Endothelial cell of umbilical vein (primary cell): Measurements from ENCODE around the gene POLE. TPM values are rescaled to one million over a fixed set of nuclear protein-coding genes. Genes with fewer than 3 reads are reported as not detected.
A peak's percentile ranks its signal among the peaks of the same experiment; 100 is the strongest.

Source experiments
- BruUV-seq: library from RNA; stranded (reverse); fragments of 400-500 nt; replicated peaks from 2 replicates; lab custom pipeline; 2021; lab: Mats Ljungman, UMichigan
- CTCF ChIA-PET: fragments of 300-600, 350-600 bp; sonication (Branson Sonifier 250); formaldehyde crosslinking; loops from one replicate; lab custom pipeline; 2021; ENCODE audit warnings: antibody characterized with exemption, inconsistent platforms; lab: Charles Lee
- POLR2A ChIA-PET: fragments of 300-600, 350-600 bp; sonication (Branson Sonifier 250); formaldehyde crosslinking; loops from one replicate; lab custom pipeline; 2021; ENCODE audit warnings: antibody characterized with exemption, inconsistent platforms; lab: Charles Lee
- DNase-seq: peaks from one replicate; pipeline ENCODE4 v3.0.0-alpha.2; 2011; ENCODE audit warnings: low read depth, low spot score
- FAIRE-seq: peaks from 2 replicates; lab custom pipeline; 2011; peaks lifted over from hg19 to GRCh38; lab: Jason Lieb, UNC
- H2AFZ ChIP-seq: 2 replicates; pipeline ENCODE4 v1.6.0; 2012; ENCODE audit warnings: low read depth, low read length, control low read depth, inconsistent platforms
- H3K27ac ChIP-seq: 2 replicates; pipeline ENCODE4 v1.5.1; 2011; ENCODE audit warnings: low read depth, mild to moderate bottlenecking, control low read depth, low read length, moderate library complexity; ENCODE audit not compliant: insufficient read depth
- H3K27me3 ChIP-seq, 2 experiments: 2 replicates each; pipeline versions ENCODE4 v1.6.0 to v1.6.1; 2011; ENCODE audit warnings: low read length in 2 of 2, mixed read lengths in 1 of 2; ENCODE audit not compliant: control insufficient read depth in 2 of 2, insufficient read depth in 2 of 2
- H3K36me3 ChIP-seq, 2 experiments: 2 replicates in 1 of 2; 3 replicates in 1 of 2; pipeline ENCODE4 v1.5.1; 2011; ENCODE audit warnings: low read length in 2 of 2, mild to moderate bottlenecking in 1 of 2, moderate library complexity in 1 of 2; ENCODE audit not compliant: control insufficient read depth in 2 of 2, insufficient read depth in 2 of 2; ENCODE audit errors: extremely low read depth in 1 of 2
- H3K4me1 ChIP-seq: 3 replicates; pipeline ENCODE4 v1.5.1; 2011; ENCODE audit warnings: mild to moderate bottlenecking, low read length; ENCODE audit not compliant: control insufficient read depth, insufficient read depth; ENCODE audit errors: extremely low read depth
- H3K4me2 ChIP-seq: 2 replicates; pipeline ENCODE4 v1.6.1; 2011; ENCODE audit warnings: low read length, control low read depth, mixed read lengths; ENCODE audit not compliant: insufficient read depth
- H3K4me3 ChIP-seq, 3 experiments: fragments of 200-600 bp in 1 of 3; sonication (generic), shearing (Covaris generic) in 1 of 3; replicated peaks in 1 of 3; 2 replicates each; pipeline ENCODE4 v1.5.1; 2011 to 2016; ENCODE audit warnings: control low read depth in 3 of 3, low read length in 3 of 3, mild to moderate bottlenecking in 2 of 3, inconsistent platforms in 1 of 3, low read depth in 1 of 3, moderate library complexity in 1 of 3; ENCODE audit not compliant: insufficient read depth in 1 of 3
- H3K79me2 ChIP-seq: 2 replicates; pipeline ENCODE4 v1.6.0; 2012; ENCODE audit warnings: low read length, inconsistent platforms; ENCODE audit not compliant: control insufficient read depth, insufficient read depth
- H3K9ac ChIP-seq: replicated peaks from 2 replicates; pipeline ENCODE3; 2011; ENCODE audit warnings: low read length, control low read depth; ENCODE audit not compliant: insufficient read depth; ENCODE audit errors: extremely low read depth
- H3K9me1 ChIP-seq: replicated peaks from 3 replicates; pipeline ENCODE4 v1.6.0; 2011; ENCODE audit warnings: mild to moderate bottlenecking, low read length; ENCODE audit not compliant: control insufficient read depth, insufficient read depth; ENCODE audit errors: extremely low read depth
- H3K9me3 ChIP-seq: replicated peaks from 2 replicates; pipeline ENCODE4 v1.5.1; 2012; ENCODE audit warnings: low read length, inconsistent platforms; ENCODE audit not compliant: control insufficient read depth, insufficient read depth
- H4K20me1 ChIP-seq: replicated peaks from 2 replicates; pipeline ENCODE3; 2011; ENCODE audit warnings: mild to moderate bottlenecking, low read length; ENCODE audit not compliant: control insufficient read depth, insufficient read depth; ENCODE audit errors: extremely low read depth
- EZH2 ChIP-seq: IDR thresholded peaks from 2 replicates; pipeline ENCODE4 v1.6.1; 2012; ENCODE audit warnings: borderline replicate concordance, low read depth, mild to moderate bottlenecking, moderate library complexity, low read length, inconsistent platforms; ENCODE audit not compliant: severe bottlenecking
- FOS ChIP-seq: IDR thresholded peaks from 2 replicates; pipeline ENCODE4 v1.6.1; 2011; ENCODE audit warnings: mild to moderate bottlenecking, low read length, moderate library complexity, borderline replicate concordance; ENCODE audit not compliant: insufficient read depth
- GATA2 ChIP-seq: IDR thresholded peaks from 2 replicates; pipeline ENCODE4 v1.7.0; 2011; ENCODE audit warnings: low read depth, mild to moderate bottlenecking, moderate library complexity, mixed read lengths, low read length; ENCODE audit not compliant: insufficient read length, insufficient read depth
- JUN ChIP-seq: IDR thresholded peaks from 2 replicates; pipeline ENCODE4 v1.6.1; 2011; ENCODE audit warnings: borderline replicate concordance, low read depth; ENCODE audit not compliant: insufficient read length, insufficient read depth
- MYC ChIP-seq: IDR thresholded peaks from one replicate; pipeline ENCODE4 v1.6.1; 2011; ENCODE audit warnings: mild to moderate bottlenecking, low read depth, low read length
- POLR2A ChIP-seq: IDR thresholded peaks from 2 replicates; pipeline ENCODE4 v1.6.1; 2012; ENCODE audit warnings: low read depth, mild to moderate bottlenecking, control low read depth, low read length
- POLR2AphosphoS5 ChIP-seq: IDR thresholded peaks from 2 replicates; pipeline ENCODE4 v1.6.1; 2012; ENCODE audit warnings: low read depth, mild to moderate bottlenecking, control low read depth, low read length, moderate library complexity; ENCODE audit not compliant: insufficient read depth
- dilution Hi-C: fragments of 300-500 bp; cut with MboI; formaldehyde crosslinking; loops from one replicate; pipeline ENCODE4 v1.15.0; 2019; ENCODE audit warnings: low sequenced_read_pairs; ENCODE audit not compliant: extremely low pct_ligation_motif_present
- intact Hi-C: fragments of 100-400 bp; cut with micrococcal nuclease; formaldehyde crosslinking; loops from one replicate; pipeline ENCODE4 v1.10.0; 2022
- polyA plus RNA-seq, 4 experiments: library from polyadenylated mRNA; depleted of rRNA in 3 of 4; stranded (reverse) in 3 of 4; unstranded in 1 of 4; fragments of >200 nt; gene quantifications; 2 replicates each; pipeline versions ENCODE4 v1.2.1 to v1.2.3, GENCODE V29; 2011 to 2012; ENCODE audit warnings: missing spikeins in 1 of 4
- total RNA-seq: library from RNA; stranded (reverse); gene quantifications from 2 replicates; pipeline ENCODE4 v1.2.3, GENCODE V29; 2021
- TF ChIP-seq, protein P1 (sequence below), 2 donors: IDR thresholded peaks; 1 replicate in 1 of 2; 2 replicates in 1 of 2; pipeline ENCODE4 v1.5.1; 2011; ENCODE audit warnings: low read length in 2 of 2, mild to moderate bottlenecking in 2 of 2, moderate library complexity in 2 of 2, control low read depth in 1 of 2, inconsistent platforms in 1 of 2, low read depth in 1 of 2; ENCODE audit not compliant: insufficient read depth in 1 of 2; ENCODE audit errors: extremely low read depth in 1 of 2
- TF ChIP-seq, protein P2 (sequence below): IDR thresholded peaks from 2 replicates; pipeline ENCODE4 v1.6.1; 2011; ENCODE audit not compliant: insufficient read depth, insufficient read length

POLE gene
- total and polyA plus RNA-seq, 2 donors (not counting 3 experiments of a cell fraction or from before 2014, with no cell fraction given): 22.9 to 82.7 TPM

DNA sequence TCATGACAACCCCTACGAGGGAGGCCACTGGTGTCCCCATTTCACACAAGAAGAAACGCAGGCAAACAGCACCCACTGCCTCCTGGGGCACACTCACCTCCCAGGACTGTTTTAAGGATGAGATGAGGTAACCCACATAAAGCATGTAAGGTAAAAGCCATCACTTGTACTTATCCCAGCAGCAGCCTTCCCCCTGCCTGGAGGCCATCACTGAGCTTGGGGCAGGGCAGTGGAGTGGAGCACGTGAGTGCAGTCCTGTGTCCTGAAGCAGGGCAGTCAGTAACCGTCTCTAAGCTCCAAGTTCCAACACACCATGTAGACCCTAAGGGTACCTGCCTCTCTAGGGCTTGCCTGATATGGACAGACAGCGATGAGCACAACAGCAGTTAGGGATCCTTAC lies 1.7 kb downstream of the POLE start:
- intact Hi-C loops (no loop called here), dilution Hi-C loops (no loop called here)
- POLR2A ChIA-PET: no interaction called here

More for the DNA sequence above, 1.7 kb downstream of the POLE start:
- Histone ChIP-seq H3K9ac (no peak overlapping the region), H3K9me1 (no peaks in the 10 kb centered on the region), H3K27ac (no peak overlapping the region), H3K79me2 (peaks cover 42% of the 10 kb centered on the region), H2AFZ (no peak overlapping the region), H3K4me3 (no peak overlapping the region), H3K4me2 (no peak overlapping the region), H4K20me1 (no peaks in the 10 kb centered on the region), H3K27me3 (no peaks in the 10 kb centered on the region), H3K9me3 (no peaks in the 10 kb centered on the region), H3K36me3 (no peaks in the 10 kb centered on the region), H3K4me1 (no peaks in the 10 kb centered on the region)
- FAIRE-seq (no peak), DNase-seq (no peak)
- BruUV-seq: TSS peak; percentile 42
- TF ChIP-seq GATA2 (no peak), JUN (no peak), MYC (no peak), FOS (no peak), POLR2A (no peak), POLR2AphosphoS5 (no peak), EZH2 (no peak)
- TF ChIP-seq, protein P1, sequence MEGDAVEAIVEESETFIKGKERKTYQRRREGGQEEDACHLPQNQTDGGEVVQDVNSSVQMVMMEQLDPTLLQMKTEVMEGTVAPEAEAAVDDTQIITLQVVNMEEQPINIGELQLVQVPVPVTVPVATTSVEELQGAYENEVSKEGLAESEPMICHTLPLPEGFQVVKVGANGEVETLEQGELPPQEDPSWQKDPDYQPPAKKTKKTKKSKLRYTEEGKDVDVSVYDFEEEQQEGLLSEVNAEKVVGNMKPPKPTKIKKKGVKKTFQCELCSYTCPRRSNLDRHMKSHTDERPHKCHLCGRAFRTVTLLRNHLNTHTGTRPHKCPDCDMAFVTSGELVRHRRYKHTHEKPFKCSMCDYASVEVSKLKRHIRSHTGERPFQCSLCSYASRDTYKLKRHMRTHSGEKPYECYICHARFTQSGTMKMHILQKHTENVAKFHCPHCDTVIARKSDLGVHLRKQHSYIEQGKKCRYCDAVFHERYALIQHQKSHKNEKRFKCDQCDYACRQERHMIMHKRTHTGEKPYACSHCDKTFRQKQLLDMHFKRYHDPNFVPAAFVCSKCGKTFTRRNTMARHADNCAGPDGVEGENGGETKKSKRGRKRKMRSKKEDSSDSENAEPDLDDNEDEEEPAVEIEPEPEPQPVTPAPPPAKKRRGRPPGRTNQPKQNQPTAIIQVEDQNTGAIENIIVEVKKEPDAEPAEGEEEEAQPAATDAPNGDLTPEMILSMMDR (IDR thresholded peaks at IDR 0.05; ENCODE audit: extremely low read depth in 1 of 2, insufficient read depth in 1 of 2, low read depth in 1 of 2, low read length in 2 of 2): no peak
- TF ChIP-seq, protein P2, sequence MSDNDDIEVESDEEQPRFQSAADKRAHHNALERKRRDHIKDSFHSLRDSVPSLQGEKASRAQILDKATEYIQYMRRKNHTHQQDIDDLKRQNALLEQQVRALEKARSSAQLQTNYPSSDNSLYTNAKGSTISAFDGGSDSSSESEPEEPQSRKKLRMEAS: no peak
- CTCF ChIA-PET: interaction anchor here (1.2 kb wide), 1 partner anchor 47 kb away, joined by 4 read pairs; no protein-coding TSS in a partner anchor
